Bronchial epithelial cell (primary cell): ENCODE data around the gene AGPS. TPM values are rescaled to one million over a fixed set of nuclear protein-coding genes. Genes with fewer than 3 reads are reported as not detected.

Experiments
- DNase-seq: peaks from one replicate; pipeline ENCODE4 v3.0.0-alpha.2; 2010; ENCODE audit warnings: low read depth
- FAIRE-seq: peaks from 2 replicates; lab custom pipeline; 2011; peaks lifted over from hg19 to GRCh38; lab: Jason Lieb, UNC
- H3K27me3 ChIP-seq: 2 replicates; pipeline ENCODE4 v1.5.1; 2011; ENCODE audit warnings: low read length; ENCODE audit not compliant: control insufficient read depth, insufficient read depth
- H3K36me3 ChIP-seq: 2 replicates; pipeline ENCODE4 v1.5.1; 2011; ENCODE audit warnings: low read length; ENCODE audit not compliant: control insufficient read depth, insufficient read depth
- H3K4me3 ChIP-seq: 2 replicates; pipeline ENCODE4 v1.5.1; 2011; ENCODE audit warnings: mild to moderate bottlenecking, low read depth, low read length, control low read depth
- CTCF ChIP-seq: IDR thresholded peaks from 2 replicates; pipeline ENCODE4 v1.5.1; 2011; ENCODE audit warnings: mild to moderate bottlenecking, moderate library complexity, low read length, control low read depth, inconsistent platforms; ENCODE audit not compliant: insufficient read depth, severe bottlenecking
- total RNA-seq: library from RNA; depleted of rRNA; stranded (reverse); fragments of >200 nt; gene quantifications from 2 replicates; pipeline ENCODE4 v1.2.1, GENCODE V29; 2014

AGPS gene
- total RNA-seq, 1 donor from 2014 or later: 34.8 TPM

- FAIRE-seq: no peak
- H3K36me3 ChIP-seq: no peaks in the 10 kb centered on the region
- DNase-seq: no peak
- TF ChIP-seq CTCF: no peak
- no peaks in the 10 kb centered on the region for H3K27me3 ChIP-seq
- H3K4me3 ChIP-seq: no peak overlapping the region
Measured at GRCh38 chr2:177545143-177545542, 152.6 kb downstream of the AGPS start.

- no peaks in the 10 kb centered on the region for H3K36me3 ChIP-seq
- no peak overlapping the region for H3K4me3 ChIP-seq
- no peak for DNase-seq
- no peak for FAIRE-seq
- H3K27me3 ChIP-seq: no peaks in the 10 kb centered on the region
- no peak for TF ChIP-seq CTCF
Measured at GRCh38 chr2:177545981-177546585, 153.5 kb downstream of the AGPS start.

- Histone ChIP-seq H3K36me3 (no peaks in the 10 kb centered on the region), H3K27me3 (no peaks in the 10 kb centered on the region), H3K4me3 (no peak overlapping the region)
- no peak for TF ChIP-seq CTCF
- FAIRE-seq: no peak
- no peak for DNase-seq
Measured at GRCh38 chr2:177547122-177547521, 154.5 kb downstream of the AGPS start.

- no peak for TF ChIP-seq CTCF
- no peaks in the 10 kb centered on the region for H3K27me3 ChIP-seq
- no peak overlapping the region for H3K4me3 ChIP-seq
- DNase-seq: no peak
- FAIRE-seq: no peak
- no peaks in the 10 kb centered on the region for H3K36me3 ChIP-seq
Measured at GRCh38 chr2:177547772-177548171, 155.2 kb downstream of the AGPS start.

- no peak for TF ChIP-seq CTCF
- DNase-seq: no peak
- no peak for FAIRE-seq
- Histone ChIP-seq H3K27me3 (no peaks in the 10 kb centered on the region), H3K36me3 (no peaks in the 10 kb centered on the region), H3K4me3 (no peak overlapping the region)
Measured at GRCh38 chr2:177548636-177549035, 156.1 kb downstream of the AGPS start.

- Histone ChIP-seq H3K27me3 (no peaks in the 10 kb centered on the region), H3K36me3 (no peaks in the 10 kb centered on the region), H3K4me3 (no peak overlapping the region)
- TF ChIP-seq CTCF: no peak
- DNase-seq: no peak
- no peak for FAIRE-seq
Measured at GRCh38 chr2:177549171-177549570, 156.6 kb downstream of the AGPS start.
